HG03039 (cell line): ENCODE data around the gene SLC44A3.
A peak's percentile ranks its signal among the peaks of the same experiment; 100 is the strongest.

Experiments used
- ATAC-seq: cut with Tn5 transposase; IDR thresholded peaks from one replicate; pipeline ENCODE4 v1.9.1; 2021; ENCODE audit warnings: mild to moderate bottlenecking, moderate library complexity; ENCODE audit not compliant: unreplicated experiment

The SLC44A3 gene

GRCh38 chr1:94819945-94820746 lies at the start of gene SLC44A3:
Gene SLC44A3 (plus strand): TSS chr1:94820357. CDS start chr1:94820452, 95 bp downstream.
- no peak for ATAC-seq

- no peak for ATAC-seq
Observed at GRCh38 chr1:94772230-94772641, 47.9 kb upstream of the SLC44A3 start.

- no peak for ATAC-seq
Observed at GRCh38 chr1:94772845-94773244, 47.3 kb upstream of the SLC44A3 start.

- no peak for ATAC-seq
Observed at GRCh38 chr1:94773296-94773809, 46.8 kb upstream of the SLC44A3 start.

- no peak for ATAC-seq
Observed at GRCh38 chr1:94773931-94774422, 46.2 kb upstream of the SLC44A3 start.

GRCh38 chr1:94776474-94776873 lies 43.7 kb upstream of the SLC44A3 start:
- no peak for ATAC-seq

GRCh38 chr1:94777281-94777680 lies 42.9 kb upstream of the SLC44A3 start:
- ATAC-seq, result no peak

- ATAC-seq, result no peak
Observed at GRCh38 chr1:94778808-94779207, 41.3 kb upstream of the SLC44A3 start.

- no peak for ATAC-seq
Observed at GRCh38 chr1:94783342-94784189, 36.6 kb upstream of the SLC44A3 start.

- no peak for ATAC-seq
Observed at GRCh38 chr1:94784190-94784515, 36.0 kb upstream of the SLC44A3 start.

- ATAC-seq, result no peak
Observed at GRCh38 chr1:94787691-94788090, 32.5 kb upstream of the SLC44A3 start.

- no peak for ATAC-seq
Observed at GRCh38 chr1:94790246-94790645, 29.9 kb upstream of the SLC44A3 start.

GRCh38 chr1:94790670-94791069 lies 29.5 kb upstream of the SLC44A3 start:
- ATAC-seq, result no peak

- peak; percentile 94 for ATAC-seq
Observed at GRCh38 chr1:94792473-94793295, 27.5 kb upstream of the SLC44A3 start.

- no peak for ATAC-seq
Observed at GRCh38 chr1:94793296-94793656, 26.9 kb upstream of the SLC44A3 start.

- no peak for ATAC-seq
Observed at GRCh38 chr1:94795434-94795833, 24.7 kb upstream of the SLC44A3 start.

GRCh38 chr1:94796266-94796665 lies 23.9 kb upstream of the SLC44A3 start:
- no peak for ATAC-seq

GRCh38 chr1:94797291-94797690 lies 22.9 kb upstream of the SLC44A3 start:
- ATAC-seq, result no peak

- no peak for ATAC-seq
Observed at GRCh38 chr1:94798054-94798453, 22.1 kb upstream of the SLC44A3 start.

GRCh38 chr1:94798462-94798861 lies 21.7 kb upstream of the SLC44A3 start:
- ATAC-seq, result no peak

- ATAC-seq, result no peak
Observed at GRCh38 chr1:94799206-94799605, 21.0 kb upstream of the SLC44A3 start.
